Endothelial cell of hepatic sinusoid (primary cell): ENCODE data around the gene CDC6.

ENCODE experiments used
- in situ Hi-C: cut with HindIII; loops from 2 replicates; pipeline ENCODE4 v1.10.0; 2017; ENCODE audit warnings: low sequenced_read_pairs

Gene CDC6

GRCh38 chr17:40349477-40349894 lies 61.8 kb downstream of the CDC6 start:
- in situ Hi-C loops: no loop called here

DNA sequence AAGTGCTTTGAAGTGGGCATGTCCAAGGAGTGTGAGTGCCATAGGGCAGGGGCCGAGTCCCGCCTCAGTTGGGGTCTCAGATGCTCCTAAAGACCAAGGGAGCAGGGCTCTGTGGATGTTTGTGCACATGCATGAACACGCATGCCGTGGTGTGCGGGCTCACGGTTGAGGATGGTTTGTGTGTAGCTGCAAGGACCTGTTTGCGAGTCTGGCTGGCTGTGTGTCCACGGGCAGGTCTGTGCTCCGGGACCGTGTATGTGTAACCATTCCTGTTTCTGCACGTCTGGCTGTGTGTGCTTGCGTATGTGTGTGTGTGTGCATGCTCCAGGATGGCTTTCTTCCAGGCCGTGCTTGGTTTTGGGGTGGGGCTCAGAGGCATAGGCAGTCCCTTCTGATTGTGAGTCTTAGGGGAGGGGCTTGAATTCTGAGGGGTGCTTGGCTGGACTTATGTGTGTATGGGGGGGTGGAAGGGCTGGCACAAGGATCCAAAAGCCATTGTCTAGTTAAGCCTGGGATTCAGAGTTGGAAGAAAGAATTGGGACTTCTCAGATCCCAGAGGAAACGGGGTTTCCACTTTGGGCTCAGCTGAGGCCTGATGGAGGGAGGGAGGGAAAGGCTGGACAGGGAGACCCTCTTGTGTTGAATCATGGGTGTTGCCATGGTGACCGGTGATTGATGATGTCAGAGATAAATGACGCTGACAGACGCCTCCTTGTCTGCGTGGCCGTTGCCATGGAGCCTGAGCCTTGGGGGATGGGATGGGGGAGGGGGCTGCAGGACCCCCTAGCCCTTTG lies 62.4 kb downstream of the CDC6 start:
- in situ Hi-C loops: no loop called here

- in situ Hi-C loops: no loop called here
These were observed 63.1 kb downstream of the CDC6 start for GRCh38 chr17:40350689-40351358.

DNA sequence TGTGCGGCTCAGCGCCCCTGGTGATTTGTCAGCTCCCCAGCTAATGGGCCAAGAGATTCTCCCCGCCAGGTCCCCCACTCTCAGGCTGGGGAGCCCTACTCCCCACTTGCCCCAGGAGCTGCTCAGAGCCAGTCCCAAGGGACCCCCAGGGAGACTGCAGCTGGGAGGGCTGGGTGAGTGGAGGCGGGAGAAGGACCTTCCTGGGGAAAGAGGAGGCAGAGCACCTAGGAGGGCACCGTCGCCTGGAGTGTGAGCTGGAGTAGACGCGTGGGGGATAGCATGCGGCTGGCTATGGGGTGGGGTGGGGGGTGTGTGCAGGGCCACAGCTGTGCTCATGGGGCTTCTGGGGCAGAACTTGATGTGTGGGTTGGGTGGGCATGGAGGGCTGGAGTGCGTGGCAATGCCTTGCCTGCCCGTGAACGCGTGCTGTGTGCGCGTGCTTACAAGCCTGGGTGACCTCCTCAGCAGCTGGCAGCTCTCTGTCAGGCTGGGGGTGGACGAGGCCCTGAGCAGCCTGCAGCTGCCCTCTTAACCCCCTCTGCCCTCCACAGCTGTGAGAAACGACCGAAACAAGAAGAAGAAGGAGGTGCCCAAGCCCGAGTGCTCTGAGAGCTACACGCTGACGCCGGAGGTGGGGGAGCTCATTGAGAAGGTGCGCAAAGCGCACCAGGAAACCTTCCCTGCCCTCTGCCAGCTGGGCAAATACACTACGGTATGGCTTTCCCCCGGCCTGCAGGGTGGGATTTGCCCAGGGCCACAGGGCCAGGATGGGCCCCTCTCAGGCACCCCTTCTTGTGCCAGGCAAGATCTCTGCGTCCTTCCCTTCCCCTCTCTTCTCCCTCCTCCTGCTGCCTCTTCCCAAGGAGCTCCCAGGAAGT lies 63.9 kb downstream of the CDC6 start:
- in situ Hi-C loops: no loop called here

DNA sequence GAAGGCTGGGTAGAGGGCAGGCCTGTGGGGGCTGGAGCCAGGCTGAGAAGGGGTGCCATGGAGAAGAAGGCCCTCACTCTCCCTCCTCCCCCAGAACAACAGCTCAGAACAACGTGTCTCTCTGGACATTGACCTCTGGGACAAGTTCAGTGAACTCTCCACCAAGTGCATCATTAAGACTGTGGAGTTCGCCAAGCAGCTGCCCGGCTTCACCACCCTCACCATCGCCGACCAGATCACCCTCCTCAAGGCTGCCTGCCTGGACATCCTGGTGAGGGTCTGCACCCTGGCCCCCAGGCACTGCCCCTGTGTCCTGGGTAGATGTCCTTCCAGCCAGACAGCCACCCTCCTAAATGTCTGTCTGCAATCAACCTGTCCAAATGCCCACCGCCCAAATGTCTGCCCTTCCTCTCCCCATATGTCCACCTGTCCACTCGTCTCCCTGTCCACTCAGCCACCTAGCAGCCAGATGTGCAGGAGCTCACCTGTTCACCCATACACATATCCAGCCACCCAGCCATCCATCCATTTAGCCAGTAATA lies 64.6 kb downstream of the CDC6 start:
- in situ Hi-C loops: no loop called here

DNA sequence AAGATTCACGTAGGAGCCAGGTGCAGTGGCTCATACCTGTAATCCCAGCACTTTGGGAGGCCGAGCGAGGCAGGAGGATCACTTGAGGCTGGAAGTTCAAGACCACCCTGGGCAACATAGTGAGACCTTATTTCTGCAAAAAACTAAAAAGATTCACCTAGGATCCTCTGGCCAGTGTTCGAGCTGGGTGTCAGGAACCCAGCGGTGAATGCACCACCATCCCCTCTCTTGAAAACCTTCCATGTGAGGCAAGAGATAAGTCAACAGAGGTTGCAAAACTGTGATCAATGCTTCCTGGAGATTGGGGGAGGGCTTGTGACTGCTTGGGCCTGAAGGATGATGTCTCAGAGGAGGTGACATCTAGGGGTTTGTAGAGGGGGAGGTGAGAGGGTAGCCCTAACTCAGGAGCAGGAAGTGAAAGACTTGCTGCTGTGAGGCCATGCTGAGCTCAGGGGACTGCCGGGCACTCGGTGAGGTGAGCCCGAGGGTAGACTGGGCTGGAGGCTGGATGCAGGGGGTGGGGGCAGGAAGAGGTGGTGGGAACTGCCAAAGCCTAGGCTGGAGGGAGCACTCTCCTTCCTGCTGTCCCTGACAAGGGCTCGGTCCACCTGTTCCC lies 65.2 kb downstream of the CDC6 start:
- in situ Hi-C loops: no loop called here
